GM21717 (cell line): ENCODE measurements around the gene RNF111.
A peak's percentile ranks its signal among the peaks of the same experiment; 100 is the strongest.

Experiments
- ATAC-seq: cut with Tn5 transposase; IDR thresholded peaks from one replicate; pipeline ENCODE4 v1.9.1; 2021; ENCODE audit warnings: mild to moderate bottlenecking, moderate library complexity; ENCODE audit not compliant: unreplicated experiment

RNF111 gene

GRCh38 chr15:58987491-58988005 lies at the start of gene RNF111:
TSS of gene RNF111 (plus strand) at chr15:58987663. CDS start at chr15:59030823, 43,160 bp downstream.
- peak; percentile 64 for ATAC-seq

GRCh38 chr15:58947179-58947578 lies 40.3 kb upstream of the RNF111 start:
- ATAC-seq = no peak

- no peak for ATAC-seq
These were observed 36.0 kb upstream of the RNF111 start for GRCh38 chr15:58951388-58952007.

- no peak for ATAC-seq
These were observed 34.7 kb upstream of the RNF111 start for GRCh38 chr15:58952751-58953150.

- ATAC-seq = no peak
These were observed 30.1 kb upstream of the RNF111 start for GRCh38 chr15:58957101-58957973.

GRCh38 chr15:58958811-58959210 lies 28.7 kb upstream of the RNF111 start:
- no peak for ATAC-seq

- no peak for ATAC-seq
These were observed 25.3 kb upstream of the RNF111 start for GRCh38 chr15:58962136-58962535.

- no peak for ATAC-seq
These were observed 24.5 kb upstream of the RNF111 start for GRCh38 chr15:58962662-58963565.

GRCh38 chr15:58966698-58967097 lies 20.8 kb upstream of the RNF111 start:
- ATAC-seq = no peak

GRCh38 chr15:58967479-58967878 lies 20.0 kb upstream of the RNF111 start:
- no peak for ATAC-seq

GRCh38 chr15:58977887-58978286 lies 9.6 kb upstream of the RNF111 start:
- ATAC-seq = no peak

- ATAC-seq = no peak
These were observed 7.0 kb upstream of the RNF111 start for GRCh38 chr15:58980351-58980939.

- ATAC-seq = no peak
These were observed 5.5 kb upstream of the RNF111 start for GRCh38 chr15:58981808-58982475.

- ATAC-seq = no peak
These were observed 4.2 kb upstream of the RNF111 start for GRCh38 chr15:58983261-58983660.

- no peak for ATAC-seq
These were observed 2.0 kb upstream of the RNF111 start for GRCh38 chr15:58985443-58985842.

GRCh38 chr15:58987036-58987435 lies 427 bp upstream of the RNF111 start:
- ATAC-seq = no peak

GRCh38 chr15:58988006-58988785 lies 733 bp downstream of the RNF111 start:
- ATAC-seq = peak; percentile 36

- no peak for ATAC-seq
These were observed 4.7 kb downstream of the RNF111 start for GRCh38 chr15:58992181-58992580.

GRCh38 chr15:58994906-58995453 lies 7.5 kb downstream of the RNF111 start:
- ATAC-seq = no peak
